ENCODE results near the gene FREM3. TPM values are rescaled to one million over a fixed set of nuclear protein-coding genes. Genes with fewer than 3 reads are reported as not detected.

The FREM3 gene
- total RNA-seq, 4 donors from 2014 or later: not detected

GRCh38 chr4:143701365-143701764 is 890 bp upstream of the FREM3 start:
- Histone ChIP-seq H3K4me3 (no peak overlapping the region), H3K9me3 (no peaks in the 10 kb centered on the region), H3K4me1 (peaks cover 3 to 13% (median 6%) of the 10 kb centered on the region in 4 donors), H3K27ac (no peak overlapping the region), H3K36me3 (no peaks in the 10 kb centered on the region), H3K27me3 (peaks cover 32% of the 10 kb centered on the region)
- in situ Hi-C loops (cut with MboI; ENCODE audit: low pct_ligation_motif_present in 1 of 4, low pct_unique_long_range_greater_than_20kb in 1 of 4, low sequenced_read_pairs in 3 of 4) (no loop called here), intact Hi-C loops (cut with DNase I; ENCODE audit: low total_unique reads) (no loop called here)
- no peak for DNase-seq
- WGBS, 2 donors (ENCODE audit: low coverage in 1 of 2): 34 to 39% methylated on average over 5 to 6 of the region's 6 CpGs
- TF ChIP-seq POLR2A (IDR thresholded peaks at IDR 0.05) (no peak), EP300 (IDR thresholded peaks at IDR 0.05; ENCODE audit: low read depth) (no peak), POLR2AphosphoS5 (IDR thresholded peaks at IDR 0.05) (no peak), CTCF (IDR thresholded peaks at IDR 0.05) (no peak)

GRCh38 chr4:143700046-143700415 is 444 bp downstream of the FREM3 start:
- peaks cover 32% of the 10 kb centered on the region for H3K27me3 ChIP-seq
- no peaks in the 10 kb centered on the region for H3K36me3 ChIP-seq
- H3K4me1 ChIP-seq: peaks cover 3 to 13% (median 6%) of the 10 kb centered on the region in 4 donors
- no peaks in the 10 kb centered on the region for H3K9me3 ChIP-seq
- DNase-seq: no peak
- no peak overlapping the region for H3K27ac ChIP-seq
- no peak for TF ChIP-seq CTCF (IDR thresholded peaks at IDR 0.05)
- no peak for TF ChIP-seq EP300 (IDR thresholded peaks at IDR 0.05; ENCODE audit: low read depth)
- TF ChIP-seq POLR2A (IDR thresholded peaks at IDR 0.05): no peak
- no peak for TF ChIP-seq POLR2AphosphoS5 (IDR thresholded peaks at IDR 0.05)
- in situ Hi-C loops (cut with MboI; ENCODE audit: low pct_ligation_motif_present in 1 of 4, low pct_unique_long_range_greater_than_20kb in 1 of 4, low sequenced_read_pairs in 3 of 4) (no loop called here), intact Hi-C loops (cut with DNase I; ENCODE audit: low total_unique reads) (no loop called here)
- 17% methylated on average over 30 of the region's 34 CpGs; no CpG with 5 or more reads in 1 of the 2 donors for WGBS, 2 donors (ENCODE audit: low coverage in 1 of 2)
- peak overlapping the region in 2 of 4 donors; percentile 17 to 39 for H3K4me3 ChIP-seq

- Histone ChIP-seq H3K9me3 (no peaks in the 10 kb centered on the region), H3K27me3 (peaks cover 32% of the 10 kb centered on the region), H3K4me1 (peaks cover 3 to 13% (median 6%) of the 10 kb centered on the region in 4 donors), H3K4me3 (peak overlapping the region in 2 of 4 donors; percentile 17 to 39), H3K27ac (no peak overlapping the region), H3K36me3 (no peaks in the 10 kb centered on the region)
- no peak for TF ChIP-seq POLR2A (IDR thresholded peaks at IDR 0.05)
- no peak for TF ChIP-seq POLR2AphosphoS5 (IDR thresholded peaks at IDR 0.05)
- no peak for TF ChIP-seq CTCF (IDR thresholded peaks at IDR 0.05)
- no peak for TF ChIP-seq EP300 (IDR thresholded peaks at IDR 0.05; ENCODE audit: low read depth)
- WGBS, 2 donors (ENCODE audit: low coverage in 1 of 2): 80 to 92% methylated on average over 6 to 17 of the region's 40 CpGs
- intact Hi-C loops (cut with DNase I; ENCODE audit: low total_unique reads): no loop called here
- in situ Hi-C loops (cut with MboI; ENCODE audit: low pct_ligation_motif_present in 1 of 4, low pct_unique_long_range_greater_than_20kb in 1 of 4, low sequenced_read_pairs in 3 of 4): no loop called here
- no peak for DNase-seq
Observed at GRCh38 chr4:143699331-143700045, 987 bp downstream of the FREM3 start.

- WGBS, 2 donors (ENCODE audit: low coverage in 1 of 2): 86 to 92% methylated on average over 3 to 4 of the region's 4 CpGs
- Histone ChIP-seq H3K4me1 (no peaks in the 10 kb centered on the region), H3K27ac (no peak overlapping the region), H3K9me3 (no peaks in the 10 kb centered on the region), H3K27me3 (peaks cover 4% of the 10 kb centered on the region), H3K36me3 (no peaks in the 10 kb centered on the region), H3K4me3 (no peak overlapping the region)
- in situ Hi-C loops (cut with MboI; ENCODE audit: low pct_ligation_motif_present in 1 of 4, low pct_unique_long_range_greater_than_20kb in 1 of 4, low sequenced_read_pairs in 3 of 4): no loop called here
- intact Hi-C loops (cut with DNase I; ENCODE audit: low total_unique reads): no loop called here
- TF ChIP-seq EP300 (IDR thresholded peaks at IDR 0.05; ENCODE audit: low read depth) (no peak), POLR2A (IDR thresholded peaks at IDR 0.05) (no peak), POLR2AphosphoS5 (IDR thresholded peaks at IDR 0.05) (no peak), CTCF (IDR thresholded peaks at IDR 0.05) (no peak)
- no peak for DNase-seq
Observed at GRCh38 chr4:143693856-143694255, 6.6 kb downstream of the FREM3 start.

Measured in transverse colon (tissue), 4 donors.